ENCODE results near the gene MRPL46.

The MRPL46 gene

DNA sequence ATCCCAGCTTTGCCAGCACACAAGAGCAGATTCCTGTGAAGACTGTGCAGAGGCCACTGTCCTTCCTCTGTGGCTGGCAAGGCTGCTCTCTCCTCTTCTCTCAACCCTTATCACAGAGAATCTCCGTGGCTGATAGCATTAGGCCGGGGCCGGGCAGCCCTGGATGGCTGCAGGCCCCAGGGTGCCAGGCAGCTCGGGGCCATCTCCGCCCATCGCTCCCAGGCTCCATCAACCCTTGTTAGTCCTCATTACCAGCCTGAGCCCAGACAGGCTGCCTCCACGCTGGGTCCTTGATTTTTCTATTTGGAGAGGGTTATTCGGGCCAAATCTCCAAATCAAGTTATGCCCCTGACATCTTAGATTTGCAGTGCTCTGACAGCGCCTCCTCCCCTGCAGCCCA is 39.1 kb downstream of the MRPL46 start:
- Histone ChIP-seq H3K9me3 (ENCODE audit: severe bottlenecking) (no peaks in the 10 kb centered on the region), H3K27ac (no peak overlapping the region), H3K27me3 (ENCODE audit: insufficient read depth, low read depth, severe bottlenecking) (peaks cover 20% of the 10 kb centered on the region), H3K4me3 (ENCODE audit: low read depth, low read length) (no peak overlapping the region), H3K36me3 (no peaks in the 10 kb centered on the region)
- TF ChIP-seq CTCF (IDR thresholded peaks at IDR 0.05; ENCODE audit: low read depth, low read length): no peak
- DNase-seq: no peak

DNA sequence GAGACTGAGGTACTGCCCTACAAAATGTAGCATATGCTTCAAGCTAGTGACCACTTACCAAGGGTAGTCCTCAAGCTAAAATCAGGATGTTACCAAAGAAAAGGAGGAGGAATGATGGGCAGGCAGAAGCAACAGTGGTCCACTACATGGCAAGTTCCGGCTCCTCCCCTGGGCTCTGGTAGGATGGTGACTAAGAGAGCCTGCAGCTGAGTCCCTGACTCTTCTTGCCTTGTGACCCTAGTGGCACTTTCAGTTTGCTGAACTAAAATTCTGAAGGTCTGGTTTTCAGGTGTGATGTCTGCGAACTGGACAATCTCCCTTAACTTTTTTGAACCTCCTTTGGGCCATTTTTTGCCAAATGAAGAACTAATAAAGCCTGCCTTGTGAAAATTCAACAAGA is 40.9 kb downstream of the MRPL46 start:
- H3K9me3 ChIP-seq (ENCODE audit: severe bottlenecking): no peaks in the 10 kb centered on the region
- H3K27me3 ChIP-seq (ENCODE audit: insufficient read depth, low read depth, severe bottlenecking): peaks cover 20% of the 10 kb centered on the region
- no peak overlapping the region for H3K27ac ChIP-seq
- no peak for TF ChIP-seq CTCF (IDR thresholded peaks at IDR 0.05; ENCODE audit: low read depth, low read length)
- no peaks in the 10 kb centered on the region for H3K36me3 ChIP-seq
- DNase-seq: no peak
- H3K4me3 ChIP-seq (ENCODE audit: low read depth, low read length): no peak overlapping the region

DNA sequence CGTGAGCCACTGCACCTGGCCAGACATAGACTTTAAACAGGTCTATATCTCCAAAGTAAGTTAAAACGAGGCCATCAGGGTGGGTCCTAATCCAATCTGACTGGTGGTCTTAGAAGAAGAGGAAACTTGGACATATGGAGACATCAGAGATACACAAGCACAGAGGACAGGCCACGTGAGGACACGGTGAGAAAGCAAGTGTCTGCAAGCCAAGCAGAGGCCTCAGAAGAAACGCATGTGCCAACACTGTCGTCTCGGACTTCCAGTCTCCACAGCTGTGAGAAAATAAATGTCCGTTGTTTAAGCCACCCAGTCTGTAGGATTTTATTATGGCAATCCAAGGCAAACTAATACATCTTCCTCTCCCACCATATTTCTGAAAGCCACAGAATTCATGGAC is 43.9 kb downstream of the MRPL46 start:
- TF ChIP-seq CTCF (IDR thresholded peaks at IDR 0.05; ENCODE audit: low read depth, low read length): no peak
- no peaks in the 10 kb centered on the region for H3K9me3 ChIP-seq (ENCODE audit: severe bottlenecking)
- DNase-seq: no peak
- peaks cover 19% of the 10 kb centered on the region for H3K27me3 ChIP-seq (ENCODE audit: insufficient read depth, low read depth, severe bottlenecking)
- no peaks in the 10 kb centered on the region for H3K36me3 ChIP-seq
- H3K27ac ChIP-seq: no peak overlapping the region
- no peak overlapping the region for H3K4me3 ChIP-seq (ENCODE audit: low read depth, low read length)

DNA sequence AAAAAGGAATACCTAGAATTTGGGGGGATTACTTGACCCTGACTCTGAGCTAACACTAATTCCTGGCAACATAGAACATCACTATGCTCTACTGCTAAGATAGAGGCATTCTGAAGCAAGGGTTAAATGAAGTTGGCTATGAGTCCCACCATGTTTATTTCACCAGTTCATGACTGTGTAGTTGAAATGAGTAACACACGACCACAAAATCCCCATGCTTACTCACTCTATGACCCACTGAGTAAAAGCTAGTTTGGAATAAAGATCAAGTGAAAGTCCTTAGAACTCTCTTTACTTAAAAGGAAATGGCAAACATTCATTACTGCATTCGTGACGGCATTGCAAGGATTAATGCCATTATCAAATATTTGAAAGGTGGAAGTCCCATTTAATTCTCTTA is 47.4 kb downstream of the MRPL46 start:
- no peak for DNase-seq
- H3K27me3 ChIP-seq (ENCODE audit: insufficient read depth, low read depth, severe bottlenecking): peaks cover 7% of the 10 kb centered on the region
- no peaks in the 10 kb centered on the region for H3K36me3 ChIP-seq
- no peak overlapping the region for H3K27ac ChIP-seq
- no peak overlapping the region for H3K4me3 ChIP-seq (ENCODE audit: low read depth, low read length)
- H3K9me3 ChIP-seq (ENCODE audit: severe bottlenecking): no peaks in the 10 kb centered on the region
- TF ChIP-seq CTCF (IDR thresholded peaks at IDR 0.05; ENCODE audit: low read depth, low read length): no peak

All from WERI-Rb-1 (cell line).